NCI-H524 (cell line): Measurements from ENCODE around the gene RTP5.
A peak's percentile ranks its signal among the peaks of the same experiment; 100 is the strongest.

Source experiments
- DNase-seq, 2 experiments: peaks; one replicate each; lab custom pipeline; 2025; lab: John Stamatoyannopoulos, UW

RTP5 gene

DNA sequence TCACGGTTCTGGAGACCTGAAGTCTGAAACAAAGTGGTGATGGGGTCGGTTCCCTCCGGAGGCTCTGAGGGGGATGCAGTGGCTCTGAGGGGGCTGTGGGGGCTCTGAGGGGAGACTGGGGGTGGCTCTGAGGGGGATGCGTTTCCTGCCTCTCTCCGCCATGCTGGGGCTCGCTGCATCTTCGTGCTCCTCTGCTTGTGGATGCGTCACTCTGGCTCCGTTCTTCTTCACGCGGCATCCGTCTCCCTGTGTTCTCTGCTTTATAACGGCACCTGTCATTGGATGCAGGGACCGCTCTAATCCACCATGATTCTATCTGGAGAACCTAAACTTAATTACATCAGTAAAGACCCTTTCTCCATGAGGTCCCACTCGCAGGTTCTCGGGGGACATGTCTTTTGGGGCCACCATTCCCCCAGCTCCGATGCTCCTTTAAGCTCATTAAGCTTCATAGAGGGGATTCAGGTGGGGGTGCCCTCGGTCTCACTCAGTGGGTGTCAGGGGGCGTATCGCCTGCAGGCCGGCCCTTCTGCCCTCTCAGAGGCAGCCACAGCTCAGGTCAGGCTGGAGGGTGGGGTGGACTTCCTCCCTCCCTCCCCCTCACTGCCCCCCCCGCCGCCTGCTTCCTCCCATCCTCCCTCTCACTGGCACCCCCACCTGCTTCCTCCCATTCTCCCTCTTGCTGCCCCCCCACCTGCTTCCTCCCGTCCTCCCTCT is 18.4 kb downstream of the RTP5 start:
- DNase-seq = peak in 1 of 2 experiments; percentile 26

DNA sequence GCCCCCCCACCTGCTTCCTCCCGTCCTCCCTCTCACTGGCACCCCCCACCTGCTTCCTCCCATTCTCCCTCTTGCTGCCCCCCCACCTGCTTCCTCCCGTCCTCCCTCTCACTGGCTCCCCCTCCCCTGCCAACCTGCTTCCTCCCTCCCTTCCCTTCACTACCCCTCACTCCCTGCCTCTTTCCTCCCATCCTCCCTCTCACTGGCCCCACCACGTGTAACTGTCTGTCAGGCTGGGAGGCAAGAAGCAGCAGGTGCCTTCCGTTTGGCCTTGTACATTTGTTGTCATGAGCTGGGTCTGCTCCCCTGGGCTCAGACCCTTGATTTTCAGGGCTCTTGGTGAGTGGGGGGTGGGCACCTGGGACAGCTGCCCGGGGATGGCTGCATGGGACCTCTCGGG is 19.1 kb downstream of the RTP5 start:
- no peak for DNase-seq

DNA sequence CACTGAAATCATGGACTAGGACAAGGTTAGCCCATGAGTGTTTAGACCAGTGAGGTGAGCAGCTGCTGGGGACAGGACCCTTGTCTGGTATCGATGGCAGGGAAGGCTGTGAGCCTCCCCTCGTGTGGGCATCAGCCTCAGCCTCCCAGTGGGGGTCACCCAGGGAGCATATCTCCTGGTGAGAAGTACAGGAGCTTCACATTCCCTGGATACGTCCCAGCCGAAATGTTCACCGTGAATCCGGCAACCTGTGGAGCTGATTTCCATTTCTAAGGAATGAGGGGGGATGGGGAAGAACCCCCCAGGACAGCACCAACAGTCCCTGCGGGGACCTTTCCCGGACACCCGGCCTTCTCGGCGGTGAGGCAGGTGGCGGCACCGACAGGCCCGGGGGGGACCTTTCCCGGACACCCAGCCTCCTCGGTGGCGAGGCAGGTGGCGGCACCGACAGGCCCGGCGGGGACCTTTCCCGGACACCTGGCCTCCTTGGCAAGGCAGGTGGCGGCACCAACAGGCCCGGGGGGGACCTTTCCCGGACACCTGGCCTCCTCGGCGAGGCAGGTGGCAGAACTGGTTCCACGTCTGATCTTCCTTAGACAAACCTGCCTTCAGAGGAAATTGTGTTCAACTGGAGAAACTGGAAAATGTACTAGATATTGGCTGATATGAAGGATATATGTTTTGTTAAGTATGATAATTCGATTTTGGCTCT is 21.2 kb downstream of the RTP5 start:
- DNase-seq = no peak

DNA sequence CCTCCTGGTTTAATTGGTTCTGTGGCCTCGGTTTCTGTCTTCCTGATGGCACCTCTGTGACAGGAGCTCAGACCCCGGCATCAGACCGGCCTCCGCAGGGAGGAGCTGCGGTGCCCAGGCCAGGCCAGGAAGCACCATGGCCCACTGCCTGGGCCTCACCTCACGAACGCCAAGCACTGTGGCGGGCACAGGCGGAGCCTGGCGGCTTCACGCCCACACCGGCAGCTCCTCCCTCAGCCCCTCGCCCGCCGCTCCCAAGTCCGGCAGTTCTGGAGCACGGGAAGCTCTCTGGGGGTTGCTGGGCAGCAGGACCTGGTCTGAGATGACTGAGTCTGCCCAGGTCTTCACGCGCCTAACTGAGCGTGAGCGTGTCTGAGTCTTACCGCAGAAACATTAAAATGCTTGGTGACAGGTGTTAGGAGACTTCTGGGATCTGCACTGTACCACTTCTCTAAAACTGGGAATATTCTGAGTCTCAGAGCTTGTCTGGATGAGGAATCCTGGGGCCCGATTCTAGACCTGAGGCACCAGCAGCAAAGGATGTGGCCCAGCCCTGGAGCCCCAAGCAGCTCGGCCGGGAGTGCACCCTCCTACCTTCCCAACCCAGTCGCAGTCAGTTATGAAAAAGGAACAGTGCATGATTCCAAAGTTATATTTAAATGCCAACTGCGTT is 21.9 kb downstream of the RTP5 start:
- DNase-seq = no peak

GRCh38 chr2:241891988-241892298 is 22.4 kb downstream of the RTP5 start:
- DNase-seq = no peak

DNA sequence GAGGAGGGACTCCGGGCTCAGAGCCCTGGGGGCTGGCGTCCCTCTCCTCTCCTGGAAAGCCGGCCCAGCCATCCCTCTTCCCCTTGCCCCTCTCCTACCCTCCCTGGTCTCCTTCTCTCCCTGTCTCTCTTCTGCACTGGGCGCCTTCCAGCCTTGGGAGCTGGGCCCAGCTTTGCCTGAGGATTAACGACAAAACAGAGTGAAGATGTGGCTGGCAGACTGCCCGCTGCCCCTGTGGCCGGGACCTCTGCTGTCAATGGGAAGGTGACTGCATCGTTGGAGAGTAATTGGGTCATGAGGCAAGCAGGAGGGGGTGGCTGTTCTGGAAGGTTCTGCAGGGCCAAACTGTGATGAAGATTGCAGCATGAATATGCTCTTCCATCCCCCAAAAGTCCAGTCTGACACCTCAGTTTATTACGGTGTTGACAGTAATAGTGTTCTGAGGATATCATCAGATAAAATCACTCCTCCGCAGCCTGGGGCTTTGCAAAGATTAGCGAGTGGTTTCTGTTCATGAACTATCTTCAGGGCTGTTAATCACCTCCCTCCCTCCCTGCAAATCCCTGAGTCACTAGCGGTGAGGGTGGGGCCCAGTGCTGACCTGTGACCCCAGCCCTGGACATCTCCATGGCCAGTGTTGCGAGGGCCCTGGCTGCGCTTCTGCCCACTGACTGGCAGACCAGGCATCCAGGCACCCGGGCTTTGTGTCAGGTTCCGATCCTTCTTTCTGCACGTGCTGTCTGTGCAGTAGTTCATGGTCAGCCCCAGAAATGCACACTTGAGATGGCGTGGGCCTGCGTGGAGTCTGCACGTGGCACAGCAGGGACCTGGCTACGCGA is 23.0 kb downstream of the RTP5 start:
- peak in 1 of 2 experiments; percentile 43 for DNase-seq

GRCh38 chr2:241893265-241893664 is 23.7 kb downstream of the RTP5 start:
- no peak for DNase-seq

GRCh38 chr2:241894056-241894641 is 24.6 kb downstream of the RTP5 start:
- DNase-seq = no peak

- no peak for DNase-seq
Measured at GRCh38 chr2:241894681-241895426, 25.3 kb downstream of the RTP5 start.

GRCh38 chr2:241895427-241895711 is 25.8 kb downstream of the RTP5 start:
- DNase-seq = no peak

DNA sequence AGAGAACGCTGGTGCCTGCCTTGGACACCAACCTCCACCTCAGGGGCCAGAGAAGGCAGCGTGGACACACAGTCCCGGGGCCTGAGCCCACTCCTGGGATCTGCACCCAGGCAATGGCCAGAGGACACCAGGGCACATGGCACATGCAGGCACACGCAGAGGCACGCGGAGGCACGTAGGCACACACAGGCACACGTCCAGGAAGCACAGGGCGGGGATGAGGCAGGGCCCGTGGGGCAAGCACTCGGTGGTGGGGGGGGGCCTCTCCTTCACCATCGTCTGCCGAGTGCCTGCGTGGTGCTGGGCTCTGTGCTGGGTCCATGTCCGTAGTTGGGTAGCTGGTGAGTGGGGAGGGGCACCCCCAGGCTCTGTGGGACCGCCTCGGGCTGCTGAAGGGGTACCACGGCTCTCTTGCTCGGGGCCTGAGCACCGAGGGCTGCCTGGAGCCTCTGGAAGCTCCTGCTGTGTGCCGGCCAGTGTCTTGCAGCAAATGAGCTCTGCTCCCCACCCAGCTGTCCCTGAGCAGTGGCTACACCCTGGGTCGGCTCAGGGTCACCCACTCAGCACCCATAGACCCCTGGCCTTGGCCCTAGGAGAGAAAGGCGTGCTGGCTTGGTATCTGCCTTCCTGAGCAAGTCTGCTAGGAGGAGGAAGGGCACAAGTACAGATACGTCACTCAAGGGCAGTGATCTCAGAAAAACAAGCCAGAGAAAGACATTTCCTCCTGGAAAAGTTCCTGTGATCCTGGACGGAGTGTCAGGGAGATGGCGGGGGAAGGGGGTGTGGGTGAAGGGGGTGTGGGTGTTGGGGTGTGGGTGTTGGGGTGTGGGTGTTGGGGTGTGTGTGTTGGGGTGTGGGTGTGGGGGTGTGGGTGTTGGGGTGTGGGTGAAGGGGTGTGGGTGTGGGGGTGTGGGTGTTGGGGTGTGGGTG is 26.4 kb downstream of the RTP5 start:
- no peak for DNase-seq

DNA sequence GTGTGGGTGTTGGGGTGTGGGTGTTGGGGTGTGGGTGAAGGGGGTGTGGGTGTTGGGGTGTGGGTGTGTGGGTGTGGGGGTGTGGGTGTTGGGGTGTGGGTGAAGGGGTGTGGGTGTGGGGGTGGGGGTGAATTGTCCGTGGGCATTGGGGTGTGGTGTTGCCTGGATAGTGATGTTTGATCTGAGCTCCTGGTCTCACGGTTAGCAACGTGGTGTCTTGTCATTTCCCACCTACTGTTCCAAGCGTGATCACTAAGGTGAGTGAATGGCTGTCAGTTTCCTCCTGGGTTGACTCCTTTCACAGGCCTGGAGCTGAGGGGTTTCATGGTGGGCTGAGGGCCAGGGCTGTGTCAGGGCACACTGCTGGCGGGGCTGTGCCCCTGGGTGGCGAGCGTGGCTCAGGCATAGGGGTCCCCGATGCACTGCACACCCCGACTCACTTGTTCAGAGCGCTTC is 27.2 kb downstream of the RTP5 start:
- DNase-seq = no peak

- no peak for DNase-seq
Measured at GRCh38 chr2:241897231-241897916, 27.8 kb downstream of the RTP5 start.

DNA sequence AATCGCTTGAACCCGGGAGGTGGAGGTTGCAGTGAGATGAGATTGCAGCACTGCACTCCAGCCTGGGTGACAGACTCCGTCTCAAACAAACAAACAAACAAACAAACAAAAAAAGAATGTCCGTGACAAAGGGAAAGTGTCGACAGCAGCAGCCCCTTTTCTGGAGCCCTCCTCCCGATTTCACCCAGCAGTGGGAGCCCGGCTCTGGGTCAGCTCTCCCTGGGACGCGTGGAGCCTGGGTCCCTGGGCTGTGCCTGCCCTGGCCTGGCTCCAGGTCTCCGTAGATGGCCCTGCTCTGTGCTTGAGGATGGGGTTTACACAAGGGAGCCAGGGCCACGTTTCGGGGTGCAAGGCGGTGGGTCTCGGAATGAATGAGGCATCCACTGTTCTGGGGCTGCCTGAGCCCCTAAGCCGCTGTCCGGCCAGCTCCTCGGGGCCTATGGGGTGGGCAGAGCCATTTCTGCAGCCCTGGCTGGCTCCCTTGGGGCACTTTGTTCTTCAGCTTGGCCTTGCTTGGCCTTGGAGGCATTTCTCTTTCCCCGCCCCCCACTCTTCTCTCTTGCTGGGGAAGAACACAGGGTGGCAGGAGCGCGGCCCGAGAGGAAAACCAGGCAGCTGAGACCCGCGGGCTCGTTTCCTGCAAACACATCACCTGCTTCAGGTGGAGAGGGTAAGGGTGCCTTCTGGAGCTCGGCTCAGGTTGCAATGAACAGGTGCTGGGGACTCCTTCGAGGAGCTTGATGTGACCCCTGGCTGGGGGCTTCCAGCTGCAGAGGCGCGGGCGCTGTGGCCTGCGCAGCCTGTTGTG is 29.1 kb downstream of the RTP5 start:
- no peak for DNase-seq

DNA sequence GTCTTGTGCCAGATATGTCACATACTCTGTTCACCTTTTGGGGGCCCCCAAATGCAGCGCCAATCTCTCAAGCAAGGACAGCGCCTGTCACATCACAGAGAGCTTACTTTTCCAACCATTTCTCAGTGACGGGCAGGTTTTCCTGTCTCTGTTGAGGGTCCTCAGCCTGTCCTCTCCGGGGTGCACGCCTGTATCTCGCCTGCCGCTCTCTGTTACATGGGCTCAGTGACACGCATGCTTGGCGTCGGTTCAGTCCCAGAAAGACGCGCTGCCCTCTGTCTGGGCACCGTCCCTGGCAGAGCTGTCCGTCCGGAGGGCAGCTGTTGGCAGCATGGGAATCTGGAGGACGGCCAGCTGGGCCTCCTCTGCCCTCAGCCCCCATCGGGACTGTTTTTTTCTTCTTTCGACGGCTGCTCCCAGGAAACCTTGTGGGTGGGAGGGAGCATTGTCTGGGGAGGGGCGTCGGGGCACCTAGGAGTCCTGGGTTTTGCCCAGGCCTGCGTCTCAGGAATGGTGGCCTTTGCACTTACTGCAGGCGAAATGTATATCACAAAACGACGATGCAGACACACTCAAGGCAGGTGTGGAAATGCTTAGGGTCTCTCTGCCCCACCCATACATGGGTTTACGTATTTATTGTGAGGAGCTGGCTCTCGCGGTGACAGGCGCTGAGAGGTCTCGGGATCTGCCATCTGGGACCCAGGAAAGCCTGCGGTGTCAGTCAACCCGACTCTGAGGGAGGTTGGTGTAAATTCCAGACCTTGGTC is 30.9 kb downstream of the RTP5 start:
- no peak for DNase-seq

DNA sequence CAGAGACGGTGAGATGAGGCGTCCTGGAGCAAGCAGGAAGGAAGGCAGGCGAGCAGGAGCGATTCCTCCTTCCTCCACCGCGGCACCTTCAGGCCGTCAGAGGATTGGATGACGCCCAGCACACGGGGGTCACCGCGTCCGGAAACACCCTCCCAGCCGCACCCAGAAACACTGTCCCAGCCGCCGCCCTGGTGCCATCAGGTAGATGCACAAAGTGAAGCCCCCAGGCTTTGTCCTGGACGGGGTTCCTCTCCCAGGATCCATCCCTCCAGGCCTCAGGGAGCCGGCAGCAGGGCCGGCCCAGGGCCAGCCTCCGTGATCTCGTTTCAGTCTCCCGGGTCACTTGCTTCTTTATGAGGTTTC is 31.5 kb downstream of the RTP5 start:
- DNase-seq = no peak

- DNase-seq = peak in 1 of 2 experiments; percentile 34
Measured at GRCh38 chr2:241901500-241902351, 32.2 kb downstream of the RTP5 start.
